Spleen (tissue), 7 donors: ENCODE measurements around the gene ENPP1.

ENCODE experiments used
- POLR2A ChIP-seq, 3 donors: fragments of 450-650 bp; IDR thresholded peaks; one replicate each; pipeline ENCODE4 v1.5.1; 2017; ENCODE audit warnings: antibody characterized with exemption in 3 of 3, mild to moderate bottlenecking in 1 of 3
- POLR2AphosphoS5 ChIP-seq, 3 donors: sonication (generic); formaldehyde crosslinking; IDR thresholded peaks; one replicate each; pipeline ENCODE4 v1.5.1; 2017; ENCODE audit warnings: antibody characterized with exemption in 3 of 3
- TF ChIP-seq, protein P1 (sequence below), 11 experiments: fragments of 200-600 bp in 7 of 11; fragments of 450-650 bp in 4 of 11; sonication (generic) in 4 of 11; IDR thresholded peaks in 8 of 11; conservative IDR thresholded peaks in 3 of 11; 1 replicate in 7 of 11; 2 replicates in 4 of 11; pipeline versions ENCODE4 v1.4.0 to v1.8.0; 2016 to 2021; ENCODE audit warnings: antibody characterized with exemption in 11 of 11, inconsistent platforms in 4 of 11, mild to moderate bottlenecking in 1 of 11
- donor health status: DM: no; HTN: no; CAD: no; lungs with moderate emphysema.
- donor health status: DM: no; HTN: no; CAD: no.
- donor health status: DM: no; HTN: no; CAD: no.

DNA sequence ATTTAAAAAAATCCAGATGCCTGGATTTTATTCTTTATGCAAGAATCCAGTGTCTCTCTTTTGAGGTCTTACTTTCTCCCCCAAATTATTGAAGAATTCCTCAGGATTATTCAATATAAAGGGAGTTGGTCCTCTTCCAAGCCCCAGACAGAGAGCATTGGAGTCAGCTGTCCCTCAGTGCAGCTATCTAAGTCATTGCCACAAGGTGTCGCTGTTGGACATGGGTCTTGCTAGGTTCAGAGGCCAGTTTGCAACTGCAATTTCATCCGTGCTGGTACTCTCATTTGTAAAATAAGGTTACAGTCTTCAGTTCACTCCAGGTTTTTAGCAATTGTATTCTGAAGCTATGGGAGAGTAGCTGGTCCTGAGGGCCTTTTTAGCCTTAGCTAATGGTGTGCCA lies 115.5 kb downstream of the ENPP1 start:
- TF ChIP-seq, protein P1, sequence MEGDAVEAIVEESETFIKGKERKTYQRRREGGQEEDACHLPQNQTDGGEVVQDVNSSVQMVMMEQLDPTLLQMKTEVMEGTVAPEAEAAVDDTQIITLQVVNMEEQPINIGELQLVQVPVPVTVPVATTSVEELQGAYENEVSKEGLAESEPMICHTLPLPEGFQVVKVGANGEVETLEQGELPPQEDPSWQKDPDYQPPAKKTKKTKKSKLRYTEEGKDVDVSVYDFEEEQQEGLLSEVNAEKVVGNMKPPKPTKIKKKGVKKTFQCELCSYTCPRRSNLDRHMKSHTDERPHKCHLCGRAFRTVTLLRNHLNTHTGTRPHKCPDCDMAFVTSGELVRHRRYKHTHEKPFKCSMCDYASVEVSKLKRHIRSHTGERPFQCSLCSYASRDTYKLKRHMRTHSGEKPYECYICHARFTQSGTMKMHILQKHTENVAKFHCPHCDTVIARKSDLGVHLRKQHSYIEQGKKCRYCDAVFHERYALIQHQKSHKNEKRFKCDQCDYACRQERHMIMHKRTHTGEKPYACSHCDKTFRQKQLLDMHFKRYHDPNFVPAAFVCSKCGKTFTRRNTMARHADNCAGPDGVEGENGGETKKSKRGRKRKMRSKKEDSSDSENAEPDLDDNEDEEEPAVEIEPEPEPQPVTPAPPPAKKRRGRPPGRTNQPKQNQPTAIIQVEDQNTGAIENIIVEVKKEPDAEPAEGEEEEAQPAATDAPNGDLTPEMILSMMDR (IDR thresholded peaks at IDR 0.05 in 8 of 11, conservative IDR thresholded peaks at IDR 0.05 in 3 of 11), result peak in 9 of 11 experiments; percentile 20 to 67 (median 51)
- no peak for TF ChIP-seq POLR2AphosphoS5 (IDR thresholded peaks at IDR 0.05)
- TF ChIP-seq POLR2A (IDR thresholded peaks at IDR 0.05), result no peak
